Mammary epithelial cell (primary cell): ENCODE measurements around the gene TOP3A.

Source experiments
- EZH2 ChIP-seq: IDR thresholded peaks from 2 replicates; pipeline ENCODE4 v1.6.1; 2012; ENCODE audit warnings: low read length, inconsistent platforms, borderline replicate concordance
- TF ChIP-seq, protein P1 (sequence below), 2 donors: IDR thresholded peaks in 1 of 2; conservative IDR thresholded peaks in 1 of 2; 2 replicates each; pipeline ENCODE4 v1.5.1; 2011 to 2012; ENCODE audit warnings: inconsistent platforms in 2 of 2, low read length in 2 of 2, mild to moderate bottlenecking in 2 of 2, control low read depth in 1 of 2, low read depth in 1 of 2; ENCODE audit not compliant: insufficient read depth in 1 of 2; ENCODE audit errors: extremely low read depth in 1 of 2

DNA sequence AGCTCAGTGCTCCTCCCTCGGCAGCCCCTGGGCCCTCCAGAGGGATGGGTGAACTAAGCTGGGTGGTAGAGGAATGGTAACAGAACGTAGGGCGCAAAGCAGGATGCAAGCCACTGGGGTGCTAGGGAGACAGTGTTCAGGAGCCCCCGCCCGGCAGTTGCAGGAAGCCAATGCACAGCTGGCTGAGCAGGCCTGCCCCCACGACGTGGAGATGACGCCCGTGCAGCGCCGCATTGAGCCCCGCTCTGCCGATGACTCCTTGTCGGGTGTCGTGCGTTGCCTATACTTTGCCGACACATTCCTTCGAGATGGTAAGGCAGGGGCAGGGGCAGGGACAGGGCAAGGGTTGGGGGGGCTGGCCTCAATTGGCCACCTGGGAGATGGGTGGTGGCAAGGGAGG, 76.5 kb downstream of the TOP3A start:
- TF ChIP-seq, protein P1, sequence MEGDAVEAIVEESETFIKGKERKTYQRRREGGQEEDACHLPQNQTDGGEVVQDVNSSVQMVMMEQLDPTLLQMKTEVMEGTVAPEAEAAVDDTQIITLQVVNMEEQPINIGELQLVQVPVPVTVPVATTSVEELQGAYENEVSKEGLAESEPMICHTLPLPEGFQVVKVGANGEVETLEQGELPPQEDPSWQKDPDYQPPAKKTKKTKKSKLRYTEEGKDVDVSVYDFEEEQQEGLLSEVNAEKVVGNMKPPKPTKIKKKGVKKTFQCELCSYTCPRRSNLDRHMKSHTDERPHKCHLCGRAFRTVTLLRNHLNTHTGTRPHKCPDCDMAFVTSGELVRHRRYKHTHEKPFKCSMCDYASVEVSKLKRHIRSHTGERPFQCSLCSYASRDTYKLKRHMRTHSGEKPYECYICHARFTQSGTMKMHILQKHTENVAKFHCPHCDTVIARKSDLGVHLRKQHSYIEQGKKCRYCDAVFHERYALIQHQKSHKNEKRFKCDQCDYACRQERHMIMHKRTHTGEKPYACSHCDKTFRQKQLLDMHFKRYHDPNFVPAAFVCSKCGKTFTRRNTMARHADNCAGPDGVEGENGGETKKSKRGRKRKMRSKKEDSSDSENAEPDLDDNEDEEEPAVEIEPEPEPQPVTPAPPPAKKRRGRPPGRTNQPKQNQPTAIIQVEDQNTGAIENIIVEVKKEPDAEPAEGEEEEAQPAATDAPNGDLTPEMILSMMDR (conservative IDR thresholded peaks at IDR 0.05 in 1 of 2, IDR thresholded peaks at IDR 0.05 in 1 of 2; ENCODE audit: extremely low read depth in 1 of 2, insufficient read depth in 1 of 2, low read depth in 1 of 2, low read length in 2 of 2): no peak
- no peak for TF ChIP-seq EZH2
